SIG-M5 (cell line): ENCODE results near the gene C19orf47.

ENCODE experiments used
- DNase-seq: peaks from one replicate; lab custom pipeline; 2025; lab: John Stamatoyannopoulos, UW

The C19orf47 gene, protein sequence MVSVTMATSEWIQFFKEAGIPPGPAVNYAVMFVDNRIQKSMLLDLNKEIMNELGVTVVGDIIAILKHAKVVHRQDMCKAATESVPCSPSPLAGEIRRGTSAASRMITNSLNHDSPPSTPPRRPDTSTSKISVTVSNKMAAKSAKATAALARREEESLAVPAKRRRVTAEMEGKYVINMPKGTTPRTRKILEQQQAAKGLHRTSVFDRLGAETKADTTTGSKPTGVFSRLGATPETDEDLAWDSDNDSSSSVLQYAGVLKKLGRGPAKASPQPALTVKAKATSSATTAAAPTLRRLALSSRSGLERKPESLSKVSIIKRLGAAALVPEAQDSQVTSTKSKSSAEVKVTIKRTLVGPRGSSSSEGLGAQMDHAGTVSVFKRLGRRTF

DNA sequence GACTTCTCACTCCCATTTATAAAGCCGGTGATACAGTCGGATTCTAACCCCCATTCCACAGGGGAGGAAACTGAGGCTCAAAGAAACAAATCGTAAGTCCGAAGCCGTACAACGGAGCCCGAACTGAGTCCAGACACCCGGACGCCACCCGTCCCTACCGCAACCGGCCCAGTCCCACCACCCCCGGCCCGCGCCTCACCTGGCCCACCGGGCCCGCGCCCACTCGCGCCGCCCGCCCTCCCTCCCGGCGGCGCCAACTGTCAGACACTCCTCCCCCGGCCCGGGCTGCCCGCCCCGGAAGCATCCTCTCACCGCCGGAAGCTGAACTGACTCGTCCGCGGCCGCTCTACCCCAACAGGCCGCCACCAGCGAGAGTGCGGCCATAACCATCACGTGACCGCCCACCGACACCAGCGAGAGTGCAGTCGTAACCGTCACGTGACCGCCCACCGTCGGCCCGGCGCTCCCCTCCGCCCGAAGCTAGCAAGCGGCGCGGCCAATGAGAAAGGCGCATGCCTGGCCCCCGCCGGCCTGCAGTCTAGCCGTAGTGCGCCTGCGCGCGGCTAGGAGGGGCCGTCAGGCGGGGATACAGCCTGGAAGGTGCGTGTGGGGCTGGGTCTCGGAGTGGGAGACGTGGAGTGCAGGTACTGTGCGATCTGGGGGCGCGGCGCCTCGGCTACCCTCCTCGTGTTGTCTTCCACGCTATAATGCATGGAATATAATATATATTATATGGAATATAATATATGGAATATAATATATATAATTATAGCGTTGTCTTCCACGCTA lies at the start of gene C19orf47, which contains the start of gene PLD3:
Gene C19orf47, minus strand, starts transcription at position 273 of the 789 bp plus-strand sequence. CDS start 6,540 bp downstream, outside the sequence.
Gene PLD3, plus strand, starts transcription at position 571 of the 789 bp plus-strand sequence. CDS start 17,789 bp downstream, outside the sequence.
- DNase-seq, result peak; percentile 88

DNA sequence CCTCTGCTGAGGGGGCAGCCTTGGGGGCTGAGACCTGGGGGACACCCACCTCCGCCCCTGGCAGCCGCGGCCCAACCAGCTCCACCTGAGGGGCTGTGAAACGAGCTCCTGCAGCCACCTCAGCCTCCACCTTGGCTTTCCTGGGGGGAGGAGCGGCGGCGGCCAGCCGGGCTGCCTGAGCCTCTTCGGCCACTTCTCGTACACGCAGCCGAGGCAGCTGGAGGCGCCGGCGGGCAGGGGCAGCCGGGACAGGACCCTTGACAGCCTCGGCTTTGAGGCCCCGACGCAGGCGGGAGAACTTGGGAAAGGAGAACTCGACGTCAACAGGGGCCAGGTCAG lies 49.3 kb upstream of the C19orf47 start:
- DNase-seq, result no peak

DNA sequence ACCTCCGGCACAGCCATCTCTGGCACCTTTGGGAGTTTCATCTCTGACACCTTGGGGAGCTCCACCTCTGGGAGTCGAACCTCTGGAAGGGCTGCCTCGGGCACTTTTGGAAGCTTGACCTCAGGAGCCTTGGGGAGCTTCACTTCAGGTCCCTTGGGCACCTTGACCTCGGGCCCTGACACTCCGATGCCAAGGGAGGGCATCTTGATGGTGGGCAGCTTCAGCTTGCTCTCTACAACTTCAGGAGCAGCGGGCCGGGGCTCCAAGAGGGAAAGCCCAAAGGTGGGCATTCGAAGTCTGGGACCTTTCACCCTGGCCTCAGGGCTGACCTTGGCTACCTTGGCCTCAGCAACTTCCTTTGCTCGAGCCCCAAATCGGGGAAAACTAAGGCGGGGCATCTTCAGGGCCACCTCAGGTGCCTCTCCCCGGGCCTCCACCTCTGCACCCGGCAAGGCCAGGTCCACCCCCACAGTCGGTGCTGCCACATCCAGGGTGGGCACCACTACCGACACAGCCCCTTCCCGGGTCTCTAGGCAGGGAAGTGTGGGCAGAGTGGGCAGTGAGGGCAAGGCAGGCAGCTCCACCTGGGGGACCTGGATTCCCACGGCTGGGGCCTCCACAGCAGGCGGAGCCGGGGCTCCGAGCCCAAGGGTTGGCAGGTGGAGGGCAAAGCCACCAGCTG lies 48.8 kb upstream of the C19orf47 start:
- no peak for DNase-seq

DNA sequence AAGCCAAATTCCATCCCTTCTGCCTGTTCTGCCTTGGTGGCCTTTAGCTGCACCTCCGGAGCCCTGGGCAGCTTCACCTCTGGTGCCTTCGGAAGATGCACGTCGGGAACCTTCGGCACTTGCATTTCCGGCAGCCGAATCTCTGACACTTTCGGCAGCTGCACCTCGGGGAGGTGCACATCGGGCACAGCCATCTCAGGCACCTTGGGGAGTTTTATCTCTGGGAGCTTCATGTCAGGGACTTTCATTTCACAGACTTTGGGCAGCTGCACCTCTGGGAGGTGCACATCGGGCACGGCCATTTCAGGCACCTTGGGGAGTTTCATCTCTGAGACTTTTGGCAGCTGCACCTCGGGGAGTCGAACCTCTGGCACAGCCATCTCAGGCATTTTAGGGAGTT lies 47.8 kb upstream of the C19orf47 start:
- DNase-seq, result no peak

DNA sequence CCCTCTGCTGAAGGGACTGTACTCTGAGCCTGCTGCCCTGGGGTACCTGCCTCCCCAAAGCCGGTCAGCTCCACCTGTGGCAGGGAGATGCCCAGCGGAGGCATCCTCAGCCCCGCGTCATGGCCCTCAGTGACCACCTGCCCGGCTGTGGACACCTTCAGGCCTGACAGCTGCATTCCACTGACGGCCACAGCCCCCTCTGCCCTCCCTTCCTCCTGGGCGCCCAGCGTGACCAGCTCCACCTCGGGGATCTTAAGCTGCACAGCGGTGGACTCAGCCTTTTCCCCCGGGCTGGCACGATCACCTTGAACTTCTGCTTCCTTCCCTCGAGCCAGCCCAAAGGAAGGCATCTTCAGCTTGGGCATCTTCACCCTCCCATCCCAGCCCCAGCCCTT lies 46.6 kb upstream of the C19orf47 start:
- no peak for DNase-seq

DNA sequence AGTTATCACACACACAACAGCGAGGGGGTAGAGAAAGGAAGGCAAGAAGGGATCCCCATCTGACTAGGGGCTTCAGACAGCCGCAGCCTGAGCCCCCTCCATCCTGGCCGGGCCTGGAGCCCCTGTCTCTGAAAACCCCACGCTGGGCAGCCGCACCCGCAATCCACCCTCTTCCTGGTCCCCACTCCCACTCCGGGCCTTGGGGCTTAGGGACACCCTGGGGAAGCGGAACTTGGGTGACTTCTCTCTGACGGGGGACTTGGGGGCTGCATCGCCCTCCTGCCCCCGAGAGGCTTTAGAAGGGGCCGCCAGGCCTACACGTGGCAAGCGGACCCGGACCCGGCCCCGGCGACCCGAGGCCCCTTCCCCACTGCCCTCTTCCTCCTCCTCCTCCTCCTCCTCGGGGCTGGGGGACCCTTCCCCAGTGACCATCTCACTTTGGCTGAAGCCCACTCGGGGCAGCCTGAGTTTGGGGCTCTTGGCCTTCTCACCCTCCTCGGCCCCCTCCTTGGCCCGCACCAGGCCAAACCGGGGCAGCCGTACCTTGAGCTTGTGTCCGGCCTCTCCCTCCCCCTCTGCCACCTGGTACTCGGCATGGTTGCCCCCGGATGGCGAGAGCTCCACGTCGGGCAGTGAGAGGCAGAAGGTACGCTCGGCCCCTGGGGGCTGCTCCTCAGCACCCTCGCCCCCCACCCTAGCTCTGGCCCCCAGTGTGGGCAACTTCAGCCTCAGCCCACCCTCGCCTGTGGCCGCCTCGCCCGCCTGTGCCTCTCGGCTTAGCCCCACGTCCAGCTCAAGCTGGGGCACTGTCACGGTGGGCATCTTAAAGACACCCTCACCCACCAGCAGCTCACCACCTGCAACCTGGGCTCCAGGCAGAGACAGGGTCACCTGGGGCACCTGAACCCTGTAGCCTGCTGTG lies 46.0 kb upstream of the C19orf47 start:
- no peak for DNase-seq

DNA sequence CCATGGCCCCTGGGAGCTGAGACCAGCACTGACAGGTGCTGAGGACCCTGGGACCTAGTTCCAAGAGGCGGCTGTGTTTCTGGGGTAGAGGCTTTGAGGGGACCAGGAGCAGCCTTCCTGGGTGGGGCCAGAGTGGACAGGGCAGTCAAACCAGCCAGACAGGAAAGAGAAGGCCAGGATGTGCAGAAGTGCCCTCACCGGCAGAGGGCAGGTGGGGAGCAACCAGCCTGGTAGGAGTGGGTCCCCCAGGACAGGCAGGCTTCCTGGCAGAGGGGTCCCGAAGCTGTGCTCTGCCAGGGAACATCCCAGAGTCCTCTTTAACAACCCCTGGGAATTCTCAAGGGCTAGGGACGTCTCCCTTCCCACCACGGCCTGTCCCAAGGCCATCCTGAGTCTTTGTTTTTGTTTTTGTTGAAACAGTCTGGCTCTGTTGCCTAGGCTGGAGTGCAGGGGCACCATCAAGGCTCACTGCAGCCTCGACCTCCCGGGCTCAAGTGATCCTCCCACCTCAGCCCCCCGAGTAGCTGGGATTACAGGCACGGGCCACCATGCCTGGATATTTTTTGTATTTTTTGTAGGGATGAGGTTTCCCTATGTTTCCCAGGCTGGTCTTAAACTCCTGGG lies 44.8 kb upstream of the C19orf47 start:
- DNase-seq, result no peak

DNA sequence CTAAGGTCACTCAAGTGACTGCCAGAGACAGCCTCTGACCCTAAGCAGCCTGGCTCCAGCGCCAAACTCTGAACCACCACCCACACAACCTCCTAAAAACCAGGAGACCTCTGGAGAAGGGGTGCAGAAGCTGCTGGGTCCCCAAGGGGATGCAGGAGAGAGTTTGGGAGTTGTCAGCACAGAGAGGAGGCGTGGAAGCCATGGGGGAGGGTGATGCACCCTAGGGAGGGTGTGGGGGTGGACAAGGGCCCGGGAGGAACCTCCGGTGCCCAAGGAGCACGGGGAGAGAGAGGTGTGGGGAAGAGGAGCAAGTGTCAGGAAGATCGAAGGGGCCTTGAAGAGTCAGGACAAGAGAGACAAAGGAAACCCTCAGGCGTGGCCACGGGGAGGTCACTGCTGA lies 43.9 kb upstream of the C19orf47 start:
- no peak for DNase-seq

DNA sequence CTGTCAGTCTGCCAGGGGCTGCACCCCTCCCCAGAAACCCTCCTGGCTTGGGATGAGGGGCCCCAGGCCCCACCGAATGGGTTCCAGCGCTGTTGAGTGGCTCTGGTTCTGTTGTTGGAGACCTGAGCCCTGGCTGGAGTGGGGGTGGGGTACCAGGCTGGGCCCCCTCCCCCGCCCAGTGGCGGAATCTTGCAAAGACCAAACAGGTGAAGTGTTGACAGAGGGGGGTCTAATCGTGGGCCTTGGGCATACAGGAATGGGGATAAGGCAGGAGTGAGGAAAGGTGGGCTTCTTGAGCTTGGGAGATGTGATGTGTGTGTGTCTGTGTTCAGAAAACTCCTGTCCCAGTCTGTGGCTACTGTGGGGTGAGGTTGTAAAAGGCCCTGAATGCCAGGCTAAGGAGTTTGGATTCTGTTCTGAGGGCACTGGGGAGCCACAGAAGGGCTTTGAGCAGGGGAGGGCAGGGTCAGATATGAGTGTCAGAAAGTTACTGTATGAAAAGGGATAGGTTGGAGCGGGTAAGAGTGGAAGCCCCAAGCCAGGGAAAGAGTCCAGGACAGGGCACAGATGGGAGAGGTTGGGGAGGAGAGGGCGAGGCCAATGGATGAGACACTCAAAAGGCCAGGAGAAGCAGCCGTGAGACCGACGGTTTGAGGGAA lies 42.0 kb upstream of the C19orf47 start, which contains the start of gene HIPK4:
Gene HIPK4, minus strand, starts transcription at position 98 of the 659 bp plus-strand sequence. CDS start 279 bp downstream, outside the sequence.
- DNase-seq, result no peak

DNA sequence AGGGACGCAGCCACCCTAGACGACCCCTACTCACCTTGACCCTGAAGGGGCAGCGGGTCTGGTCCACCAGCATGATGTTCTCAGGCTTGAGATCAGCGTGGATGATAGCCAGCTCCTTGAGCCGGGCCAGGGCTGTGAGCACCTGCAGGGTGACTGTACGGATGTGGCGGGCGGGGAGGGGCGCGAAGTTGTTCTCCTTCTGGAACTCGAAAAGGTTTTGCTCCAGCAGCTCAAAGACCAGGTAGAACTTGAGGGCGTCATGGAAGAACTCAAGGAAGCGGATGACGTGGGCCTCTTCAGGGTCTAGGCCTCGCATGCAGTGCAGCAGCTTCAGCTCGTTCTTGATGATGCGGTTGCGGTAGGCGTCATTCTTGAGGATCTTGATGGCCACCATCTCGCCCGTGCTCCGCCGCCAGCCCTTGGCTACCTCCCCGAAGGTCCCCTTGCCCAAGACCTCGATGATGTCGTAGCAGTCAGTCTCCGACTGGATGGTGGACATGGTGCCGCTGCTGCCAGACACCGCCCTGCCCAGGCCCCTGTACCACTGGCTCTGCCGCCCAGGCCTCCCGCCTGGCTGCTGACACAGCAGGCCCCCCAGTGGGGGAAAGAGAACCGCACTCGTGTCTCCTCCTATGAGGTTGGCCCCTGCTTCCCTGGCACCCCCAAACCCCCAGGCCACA lies 41.3 kb upstream of the C19orf47 start:
- no peak for DNase-seq

DNA sequence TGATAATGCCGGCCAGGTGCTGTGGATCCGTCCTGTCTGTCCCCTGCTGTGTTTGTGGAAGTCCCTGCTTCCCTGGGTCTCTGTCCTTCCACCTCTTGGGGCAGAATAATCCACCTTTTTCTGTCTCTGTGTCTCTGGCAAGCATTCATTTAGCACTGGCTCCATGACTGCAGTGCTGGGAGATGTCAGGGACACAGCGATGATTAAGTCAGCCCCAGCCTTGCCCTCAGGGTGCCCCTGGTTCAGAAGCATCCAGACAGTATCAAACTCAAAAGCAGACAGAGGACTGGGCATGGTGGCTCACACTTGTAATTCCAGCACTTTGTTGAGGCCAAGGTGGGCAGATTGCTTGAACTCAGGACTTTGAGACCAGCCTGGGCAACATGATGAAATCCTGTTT lies 40.3 kb upstream of the C19orf47 start:
- DNase-seq, result no peak

DNA sequence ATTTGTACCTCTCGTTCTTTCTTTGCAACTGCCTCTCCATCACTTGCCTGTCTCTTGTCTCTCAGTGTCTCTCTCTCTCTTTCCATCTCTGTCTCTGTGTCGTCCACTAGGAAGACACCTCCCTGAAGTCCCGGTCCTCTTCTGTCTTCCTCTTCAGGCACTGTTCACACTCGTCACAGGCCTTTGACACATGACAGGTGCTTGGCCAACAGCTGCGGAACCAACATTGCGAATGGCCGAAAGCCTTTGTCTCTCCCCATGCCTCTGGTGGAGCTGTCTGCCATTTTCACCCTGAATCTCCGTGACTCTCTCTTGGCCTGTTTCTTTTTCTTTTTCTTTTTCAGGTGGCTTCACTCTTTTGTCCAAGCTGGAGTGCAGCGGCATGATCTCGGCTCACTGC lies 39.0 kb upstream of the C19orf47 start:
- no peak for DNase-seq

DNA sequence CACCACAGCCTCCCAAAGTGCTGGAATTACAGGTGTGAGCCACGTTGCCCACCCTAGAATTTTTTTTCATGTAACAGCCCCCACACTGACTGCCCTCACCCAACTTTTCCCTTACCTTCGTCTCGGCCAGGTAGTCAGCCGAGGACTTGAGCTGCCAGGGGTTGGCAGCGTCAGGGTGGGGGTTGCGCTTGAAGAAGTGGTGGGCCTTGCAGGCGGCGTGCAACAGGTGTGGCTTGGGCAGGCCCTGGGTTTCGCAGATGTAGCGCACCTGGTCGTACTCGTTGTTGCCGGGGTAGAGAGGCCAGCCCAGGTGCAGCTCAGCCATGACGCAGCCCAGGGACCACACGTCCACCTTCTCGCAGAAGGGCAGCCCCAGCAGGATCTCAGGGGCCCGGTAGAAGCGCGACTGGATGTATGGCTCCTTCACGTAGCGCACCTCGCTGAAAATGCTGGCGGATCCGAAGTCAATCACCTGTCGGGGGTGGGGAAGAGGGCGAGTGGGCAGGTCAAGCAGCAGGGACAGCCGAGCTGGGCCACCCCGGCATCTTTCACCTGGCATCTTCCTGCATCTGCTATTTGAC lies 35.6 kb upstream of the C19orf47 start:
- no peak for DNase-seq

DNA sequence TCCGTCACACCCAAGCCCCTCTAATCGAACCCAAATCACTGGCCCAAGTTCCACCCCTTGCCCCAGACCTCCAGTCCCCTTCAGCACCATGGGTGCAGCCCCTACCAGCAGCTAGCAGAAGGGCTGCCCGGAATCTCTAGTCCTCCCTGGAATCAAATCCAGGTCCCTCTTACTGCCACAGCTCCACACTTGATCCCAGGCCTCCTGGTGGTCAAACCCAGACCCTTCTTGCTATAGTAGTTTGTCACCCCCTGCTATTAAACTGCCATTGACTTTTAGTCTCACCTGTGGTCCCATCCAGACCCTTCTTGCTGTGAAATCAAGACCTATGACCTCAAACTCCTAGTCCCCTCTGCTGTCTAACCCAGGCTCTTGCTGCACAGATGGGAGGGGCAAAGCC lies 33.1 kb upstream of the C19orf47 start:
- DNase-seq, result no peak

DNA sequence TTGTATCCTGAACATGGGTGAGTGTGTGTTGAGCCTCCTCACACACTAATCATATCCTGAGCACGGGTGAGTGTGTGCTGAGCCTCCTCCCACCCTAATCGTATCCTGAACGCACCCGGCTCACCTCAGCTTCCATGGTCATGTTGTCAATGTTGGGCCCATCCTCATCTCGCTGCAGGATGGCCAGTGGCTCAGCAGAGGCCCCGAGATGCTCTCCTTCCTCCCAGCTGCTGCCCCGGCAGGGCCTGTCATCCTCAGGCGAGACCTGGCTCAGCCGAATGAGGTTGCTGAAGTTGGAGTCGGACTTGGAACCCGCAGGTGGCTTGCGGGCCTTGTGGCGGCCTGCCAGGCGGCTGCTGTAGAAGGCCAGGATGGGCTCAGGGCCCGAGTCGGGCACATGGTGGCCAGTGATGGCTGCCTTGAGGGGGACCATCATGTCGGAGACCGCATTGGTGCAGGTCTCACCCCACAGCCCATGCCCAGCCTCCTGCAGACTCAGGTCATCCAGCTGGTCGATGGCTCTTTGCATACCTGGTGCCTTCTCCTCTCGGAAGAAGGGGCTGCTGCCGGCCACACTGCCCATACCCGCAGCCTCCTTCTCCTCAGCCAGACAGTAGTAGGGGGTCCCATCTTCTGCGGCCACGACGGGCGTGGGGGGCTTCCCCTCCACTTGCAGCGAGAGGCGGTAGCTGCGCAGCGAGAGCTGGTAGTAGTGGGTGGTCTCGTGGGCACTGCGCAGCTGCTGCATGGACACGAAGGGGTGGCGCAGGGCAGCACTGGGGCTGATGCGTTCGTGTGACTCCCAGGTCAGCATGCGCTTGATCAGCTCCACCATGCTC lies 32.2 kb upstream of the C19orf47 start:
- no peak for DNase-seq

DNA sequence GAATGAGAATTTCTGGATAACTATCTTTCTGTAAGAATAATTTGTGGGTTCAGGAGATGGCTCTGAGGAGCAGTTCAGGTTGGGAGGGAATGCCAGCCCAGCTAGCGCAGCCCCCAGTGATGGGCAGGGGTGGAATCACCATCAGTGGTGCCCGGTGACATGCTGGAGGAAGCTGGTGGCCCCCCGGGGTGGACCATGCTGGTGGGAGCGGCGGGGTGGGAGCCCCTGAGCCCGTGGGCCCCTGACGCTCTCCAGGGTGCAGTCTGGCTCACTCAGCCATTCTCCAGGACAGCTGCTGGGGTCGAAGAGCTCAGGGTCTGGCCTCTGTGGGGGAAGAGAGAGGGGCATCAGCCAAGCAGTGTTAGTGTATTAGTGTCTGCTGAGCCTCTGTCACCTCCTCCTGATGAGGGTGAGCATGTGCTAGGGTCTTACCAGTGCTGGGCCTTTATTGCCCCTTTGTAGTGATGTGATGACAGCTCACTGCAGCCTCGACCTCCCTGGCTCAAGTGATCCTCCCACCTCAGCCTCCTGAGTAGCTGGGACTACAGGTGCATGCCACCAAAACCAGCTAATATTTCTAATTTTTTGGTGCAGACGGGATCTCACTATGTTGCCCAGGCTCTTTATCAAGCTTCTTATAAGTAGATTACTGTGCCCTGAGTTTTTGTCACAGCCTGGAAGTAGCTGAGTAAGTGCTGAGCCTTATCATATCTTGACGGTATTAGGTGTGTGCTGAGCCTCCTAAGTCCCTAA lies 31.4 kb upstream of the C19orf47 start:
- DNase-seq, result no peak

DNA sequence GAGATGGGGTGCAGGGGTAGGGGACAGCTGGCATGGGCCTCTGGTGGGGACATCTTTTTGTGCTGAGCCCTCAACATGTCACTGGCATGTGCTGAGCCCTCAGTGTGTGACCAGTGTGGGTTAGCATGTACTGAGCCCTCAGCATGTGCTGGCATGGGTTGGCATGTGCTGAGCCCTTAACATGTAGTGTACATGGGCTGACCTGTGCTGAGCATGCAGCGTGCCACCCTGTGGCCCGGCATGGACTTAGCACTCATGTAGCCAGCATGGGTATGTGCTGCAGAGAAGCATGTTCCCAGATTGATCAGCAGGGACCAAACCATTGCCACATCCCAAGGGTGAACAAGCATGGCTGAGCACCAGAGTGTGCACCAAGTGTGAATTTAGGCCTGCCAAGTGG lies 30.3 kb upstream of the C19orf47 start:
- DNase-seq, result no peak

DNA sequence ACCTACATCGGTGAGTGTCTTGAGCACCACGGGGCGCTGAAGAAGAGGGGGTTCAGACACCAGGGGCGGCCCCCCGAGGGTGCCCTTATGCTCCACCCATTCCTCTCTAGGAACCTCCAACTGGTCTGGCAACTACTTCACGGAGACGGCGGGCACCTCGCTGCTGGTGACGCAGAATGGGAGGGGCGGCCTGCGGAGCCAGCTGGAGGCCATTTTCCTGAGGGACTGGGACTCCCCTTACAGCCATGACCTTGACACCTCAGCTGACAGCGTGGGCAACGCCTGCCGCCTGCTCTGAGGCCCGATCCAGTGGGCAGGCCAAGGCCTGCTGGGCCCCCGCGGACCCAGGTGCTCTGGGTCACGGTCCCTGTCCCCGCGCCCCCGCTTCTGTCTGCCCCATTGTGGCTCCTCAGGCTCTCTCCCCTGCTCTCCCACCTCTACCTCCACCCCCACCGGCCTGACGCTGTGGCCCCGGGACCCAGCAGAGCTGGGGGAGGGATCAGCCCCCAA lies 29.7 kb upstream of the C19orf47 start:
- no peak for DNase-seq
